ENCODE data around the gene KCNG3. TPM values are rescaled to one million over a fixed set of nuclear protein-coding genes. Genes with fewer than 3 reads are reported as not detected.

KCNG3 gene
- total RNA-seq, 2 donors from 2014 or later = 0.84 to 1.5 TPM

GRCh38 chr2:42504364-42505230 lies 10.8 kb upstream of the KCNG3 start:
- Mint-ChIP-seq H3K9me3 (no peaks in the 10 kb centered on the region), H3K4me3 (no peak overlapping the region), H3K27me3 (ENCODE audit: insufficient read depth) (no peaks in the 10 kb centered on the region), H3K27ac (no peak overlapping the region), H3K4me1 (no peaks in the 10 kb centered on the region), H3K36me3 (ENCODE audit: low read depth) (no peaks in the 10 kb centered on the region)
- H3K27me3 ChIP-seq (ENCODE audit: control insufficient read depth, insufficient read depth, low read length, poor library complexity, severe bottlenecking) = no peaks in the 10 kb centered on the region
- TF ChIP-seq CTCF (conservative IDR thresholded peaks at IDR 0.05) = no peak
- no peak overlapping the region for H3K9ac ChIP-seq (ENCODE audit: extremely low read depth, low read length, poor library complexity, severe bottlenecking)
- WGBS, 2 experiments (ENCODE audit: insufficient coverage in 1 of 2, insufficient read length in 1 of 2) = 92 to 96% methylated on average over 6 to 10 of the region's 10 CpGs
- H3K27ac ChIP-seq (ENCODE audit: low read depth, low read length) = no peak overlapping the region
- H3K36me3 ChIP-seq (ENCODE audit: control insufficient read depth, insufficient read depth, low read length) = no peaks in the 10 kb centered on the region
- H3K4me1 ChIP-seq (ENCODE audit: control insufficient read depth, insufficient read depth, low read length) = no peaks in the 10 kb centered on the region
- no peaks in the 10 kb centered on the region for H3K9me3 ChIP-seq (ENCODE audit: control insufficient read depth, low read length)
- no peak overlapping the region for H3K4me3 ChIP-seq (ENCODE audit: low read length)
- no peak for DNase-seq

- H3K4me3 Mint-ChIP-seq = no peak overlapping the region
- no peaks in the 10 kb centered on the region for H3K27me3 Mint-ChIP-seq (ENCODE audit: insufficient read depth)
- DNase-seq = no peak
- H3K4me1 Mint-ChIP-seq = peaks cover 1% of the 10 kb centered on the region
- Histone ChIP-seq H3K27ac (ENCODE audit: low read depth, low read length) (no peak overlapping the region), H3K27me3 (ENCODE audit: control insufficient read depth, insufficient read depth, low read length, poor library complexity, severe bottlenecking) (no peaks in the 10 kb centered on the region), H3K9ac (ENCODE audit: extremely low read depth, low read length, poor library complexity, severe bottlenecking) (no peak overlapping the region), H3K36me3 (ENCODE audit: control insufficient read depth, insufficient read depth, low read length) (no peaks in the 10 kb centered on the region), H3K4me3 (ENCODE audit: low read length) (no peak overlapping the region), H3K9me3 (ENCODE audit: control insufficient read depth, low read length) (no peaks in the 10 kb centered on the region), H3K4me1 (ENCODE audit: control insufficient read depth, insufficient read depth, low read length) (no peaks in the 10 kb centered on the region)
- H3K27ac Mint-ChIP-seq = no peak overlapping the region
- TF ChIP-seq CTCF (conservative IDR thresholded peaks at IDR 0.05) = no peak
- H3K36me3 Mint-ChIP-seq (ENCODE audit: low read depth) = no peaks in the 10 kb centered on the region
- no peaks in the 10 kb centered on the region for H3K9me3 Mint-ChIP-seq
- 78 to 87% methylated on average over 2 of the region's 2 CpGs for WGBS, 2 experiments (ENCODE audit: insufficient coverage in 1 of 2, insufficient read length in 1 of 2)
Observed at GRCh38 chr2:42503291-42503690, 9.5 kb upstream of the KCNG3 start.

- WGBS, 2 experiments (ENCODE audit: insufficient coverage in 1 of 2, insufficient read length in 1 of 2) = 40 to 87% methylated on average over 1 to 3 of the region's 3 CpGs
- Mint-ChIP-seq H3K4me1 (peaks cover 8% of the 10 kb centered on the region), H3K4me3 (no peak overlapping the region), H3K27ac (no peak overlapping the region), H3K36me3 (ENCODE audit: low read depth) (no peaks in the 10 kb centered on the region), H3K9me3 (no peaks in the 10 kb centered on the region), H3K27me3 (ENCODE audit: insufficient read depth) (peaks cover 9% of the 10 kb centered on the region)
- TF ChIP-seq CTCF (conservative IDR thresholded peaks at IDR 0.05) = no peak
- H3K36me3 ChIP-seq (ENCODE audit: control insufficient read depth, insufficient read depth, low read length) = no peaks in the 10 kb centered on the region
- peaks cover 19% of the 10 kb centered on the region for H3K27me3 ChIP-seq (ENCODE audit: control insufficient read depth, insufficient read depth, low read length, poor library complexity, severe bottlenecking)
- no peak overlapping the region for H3K4me3 ChIP-seq (ENCODE audit: low read length)
- no peaks in the 10 kb centered on the region for H3K4me1 ChIP-seq (ENCODE audit: control insufficient read depth, insufficient read depth, low read length)
- no peak overlapping the region for H3K9ac ChIP-seq (ENCODE audit: extremely low read depth, low read length, poor library complexity, severe bottlenecking)
- DNase-seq = no peak
- H3K9me3 ChIP-seq (ENCODE audit: control insufficient read depth, low read length) = no peaks in the 10 kb centered on the region
- H3K27ac ChIP-seq (ENCODE audit: low read depth, low read length) = no peak overlapping the region
Observed at GRCh38 chr2:42498497-42498896, 4.7 kb upstream of the KCNG3 start.

Measured in endodermal cell (in vitro differentiated cells).